HEK293T (cell line): ENCODE data around the gene MPEG1.

Experiments used
- BHLHE40 ChIP-seq: fragments of 450-650 bp; IDR thresholded peaks from 2 replicates; pipeline ENCODE4 v1.6.1; 2016; ENCODE audit warnings: mild to moderate bottlenecking, moderate library complexity, borderline replicate concordance
- ELF4 ChIP-seq: fragments of 450-650 bp; IDR thresholded peaks from 2 replicates; pipeline ENCODE4 v1.6.1; 2017; ENCODE audit warnings: antibody characterized with exemption
- FOXA1 ChIP-seq: fragments of 450-650 bp; IDR thresholded peaks from 2 replicates; pipeline ENCODE4 v1.6.1; 2016; ENCODE audit warnings: mild to moderate bottlenecking
- FOXM1 ChIP-seq: fragments of 450-650 bp; IDR thresholded peaks from 2 replicates; pipeline ENCODE4 v1.6.1; 2017; ENCODE audit warnings: mild to moderate bottlenecking, borderline replicate concordance
- HDGF ChIP-seq: fragments of 450-650 bp; IDR thresholded peaks from 2 replicates; pipeline ENCODE4 v1.6.1; 2017; ENCODE audit warnings: antibody characterized with exemption, borderline replicate concordance
- LEF1 ChIP-seq: fragments of 450-650 bp; IDR thresholded peaks from 2 replicates; pipeline ENCODE4 v1.6.1; 2017; ENCODE audit warnings: mild to moderate bottlenecking, borderline replicate concordance
- SP1 ChIP-seq: fragments of 450-650 bp; IDR thresholded peaks from 2 replicates; pipeline ENCODE4 v1.6.1; 2017
- TF ChIP-seq, protein P1 (sequence below): fragments of 450-650 bp; IDR thresholded peaks from 2 replicates; pipeline ENCODE4 v1.6.1; 2016

DNA sequence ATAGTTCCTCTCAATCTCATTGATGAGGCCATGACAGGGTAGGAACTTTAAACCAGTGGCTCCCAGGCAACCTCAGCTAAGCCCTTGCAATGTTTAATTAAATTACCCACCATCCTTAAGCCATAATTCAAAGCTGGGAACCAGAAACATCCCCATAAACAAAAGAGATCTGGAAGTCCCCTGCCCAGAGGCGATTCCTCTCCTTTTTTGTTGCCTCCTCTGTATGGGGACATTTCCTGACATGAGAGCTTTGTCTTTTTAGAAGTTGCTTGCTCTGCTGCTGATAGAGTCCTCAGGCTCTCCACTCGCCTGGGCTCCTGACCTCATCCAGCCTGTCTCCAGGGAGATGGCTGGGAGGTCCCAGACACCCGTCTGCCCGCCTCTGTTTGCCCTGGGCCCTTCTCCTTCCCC, 37.6 kb downstream of the MPEG1 start:
- TF ChIP-seq LEF1 (no peak), SP1 (no peak), FOXA1 (no peak), HDGF (no peak), BHLHE40 (no peak), ELF4 (no peak), FOXM1 (no peak)
- TF ChIP-seq, protein P1, sequence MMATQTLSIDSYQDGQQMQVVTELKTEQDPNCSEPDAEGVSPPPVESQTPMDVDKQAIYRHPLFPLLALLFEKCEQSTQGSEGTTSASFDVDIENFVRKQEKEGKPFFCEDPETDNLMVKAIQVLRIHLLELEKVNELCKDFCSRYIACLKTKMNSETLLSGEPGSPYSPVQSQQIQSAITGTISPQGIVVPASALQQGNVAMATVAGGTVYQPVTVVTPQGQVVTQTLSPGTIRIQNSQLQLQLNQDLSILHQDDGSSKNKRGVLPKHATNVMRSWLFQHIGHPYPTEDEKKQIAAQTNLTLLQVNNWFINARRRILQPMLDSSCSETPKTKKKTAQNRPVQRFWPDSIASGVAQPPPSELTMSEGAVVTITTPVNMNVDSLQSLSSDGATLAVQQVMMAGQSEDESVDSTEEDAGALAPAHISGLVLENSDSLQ: no peak
